Fibroblast of skin of back (primary cell): Measurements from ENCODE around the gene ITGB5.
"Not testable (repeated sequence)": the region's sequence is repeated elsewhere in the genome, so short reads cannot be mapped to it uniquely, and the experiment has no call there.

Experiments
- DNase-seq: peaks from one replicate; pipeline ENCODE4 v3.0.0-alpha.2; 2013

ITGB5 gene

DNA sequence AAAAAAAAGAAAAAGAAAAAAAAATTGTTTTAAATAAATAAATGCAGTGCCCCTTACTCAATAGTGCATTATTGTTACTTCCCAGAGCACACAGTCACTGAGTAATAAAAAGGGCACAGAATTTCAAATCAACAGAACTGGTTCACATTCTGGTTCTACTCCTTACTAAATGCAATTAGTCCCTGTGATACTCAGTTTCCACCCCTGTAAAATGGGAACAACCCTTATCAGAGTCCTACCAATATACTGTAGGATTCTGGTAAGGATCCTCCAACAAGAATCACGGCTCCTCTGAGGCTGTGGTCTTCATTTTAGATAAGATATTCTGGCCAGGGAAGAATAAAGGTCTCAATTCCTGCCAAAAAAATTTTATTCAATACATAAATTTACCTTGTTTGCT lies 50.7 kb downstream of the ITGB5 start:
- DNase-seq: no peak

DNA sequence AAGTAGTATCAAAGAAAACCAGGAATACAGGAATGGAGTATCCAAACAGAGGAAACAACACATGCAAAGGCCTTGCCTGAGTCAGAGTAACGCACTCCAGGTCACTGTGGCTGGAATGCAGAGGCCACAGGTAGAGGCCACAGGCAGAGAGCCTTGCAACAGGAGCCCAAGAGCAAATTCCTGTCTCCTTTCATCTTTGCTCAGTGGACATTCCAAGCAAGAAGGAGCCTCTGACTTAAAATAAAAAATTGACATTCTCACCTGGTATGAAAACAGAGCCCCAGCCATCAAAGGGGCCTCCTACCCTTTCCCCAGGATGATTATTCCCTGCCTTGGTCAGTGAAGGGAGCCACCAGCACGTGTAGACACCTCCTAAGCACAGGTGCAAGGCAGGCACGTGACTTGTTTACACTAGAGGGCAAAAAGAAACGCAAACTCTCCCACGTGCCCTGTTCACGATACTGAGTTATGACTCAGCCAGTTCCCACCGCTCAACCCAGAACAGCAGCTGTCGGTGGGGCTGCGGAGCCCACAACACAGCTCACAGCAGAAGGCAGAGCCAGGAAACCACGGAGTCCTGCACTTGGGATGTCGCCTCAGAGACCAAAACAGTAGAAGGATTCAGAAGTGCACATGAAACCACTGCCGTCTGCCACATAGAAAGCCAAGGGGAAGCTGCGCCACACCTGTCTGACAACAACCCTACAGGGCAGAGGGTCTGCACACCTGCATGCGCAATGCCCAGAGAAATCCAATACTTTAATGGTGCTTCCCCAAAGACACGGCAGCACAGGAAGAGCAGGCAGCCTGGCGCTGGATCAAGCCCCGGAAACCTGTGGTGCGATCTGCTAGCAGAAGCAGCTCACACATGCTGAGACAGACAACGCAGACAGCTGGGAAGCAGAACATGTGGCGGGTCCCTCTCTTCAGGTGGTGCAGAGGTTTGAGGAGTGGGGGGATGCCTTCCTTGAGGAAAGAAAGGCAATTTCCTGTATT lies 52.1 kb downstream of the ITGB5 start:
- DNase-seq: peak; percentile 71

DNA sequence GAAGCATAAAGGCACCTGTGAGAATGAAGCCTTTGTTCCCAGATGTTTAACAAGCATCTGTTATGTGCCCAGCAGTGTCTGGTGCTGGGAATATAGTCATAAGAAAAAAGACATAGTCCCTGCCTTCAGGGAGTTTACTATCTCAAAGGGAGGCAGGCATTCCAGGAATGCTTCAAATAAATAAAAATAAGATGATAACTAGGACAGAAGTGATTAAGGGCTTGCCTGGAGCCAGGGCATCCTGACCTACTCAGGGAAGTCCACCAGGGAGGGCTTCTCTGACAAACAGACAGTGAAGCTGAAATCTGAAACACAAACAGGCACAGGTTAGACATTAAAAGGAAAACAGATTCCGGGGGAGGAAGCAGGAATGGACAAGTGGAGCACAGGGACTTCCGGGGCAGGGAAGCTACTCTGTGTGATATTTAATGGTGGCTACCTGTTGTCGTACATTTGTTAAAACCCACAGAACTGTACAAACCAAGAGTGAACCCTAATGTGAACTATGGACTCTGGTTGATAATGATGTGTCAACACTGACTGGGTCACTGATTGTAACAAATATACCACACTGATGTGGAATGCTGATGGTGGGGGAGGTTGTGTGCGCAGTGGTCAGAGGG lies 53.3 kb downstream of the ITGB5 start:
- DNase-seq: no peak

DNA sequence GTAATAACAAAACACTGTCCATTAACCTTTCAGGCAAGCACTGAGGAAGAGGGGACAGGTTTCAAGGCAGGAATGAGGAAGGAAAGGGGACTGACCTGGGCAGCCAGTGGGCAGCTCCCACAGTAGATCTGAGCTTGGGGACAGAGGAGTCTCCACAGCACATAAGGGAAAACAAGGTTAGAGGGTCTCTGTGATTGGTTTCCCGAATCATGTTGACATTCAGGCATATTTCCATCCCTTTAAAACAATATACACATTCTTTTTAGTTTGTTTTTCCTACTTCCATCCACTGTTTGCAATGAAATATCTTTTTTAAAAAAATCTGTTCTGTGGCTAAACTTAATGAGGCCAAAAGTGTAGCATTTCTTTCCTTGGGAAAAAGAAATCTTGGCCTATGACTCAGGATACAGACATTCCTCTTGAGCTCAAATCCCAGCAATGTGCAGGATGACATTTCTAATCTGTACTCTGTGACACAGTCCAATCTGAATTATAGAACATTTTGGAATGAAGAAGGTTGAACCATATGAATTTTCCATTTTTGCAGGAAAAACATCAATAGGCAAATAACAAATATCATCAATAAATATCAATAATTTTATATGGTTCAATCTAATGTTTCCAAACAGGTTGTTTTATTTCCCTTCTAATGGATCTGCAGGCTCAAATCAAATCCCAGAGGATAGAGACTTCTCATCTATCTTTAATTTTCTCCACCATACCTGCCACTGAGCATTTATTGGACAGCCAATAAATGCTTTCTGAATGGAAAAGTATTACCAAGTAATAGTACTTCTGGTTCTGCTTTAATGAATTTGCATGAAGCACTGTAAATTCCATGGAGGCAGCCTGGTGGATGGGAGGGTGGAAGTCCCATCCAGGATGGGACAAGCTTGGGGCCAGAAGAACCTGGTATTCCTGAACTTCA lies 54.1 kb downstream of the ITGB5 start:
- DNase-seq: peak; percentile 96

DNA sequence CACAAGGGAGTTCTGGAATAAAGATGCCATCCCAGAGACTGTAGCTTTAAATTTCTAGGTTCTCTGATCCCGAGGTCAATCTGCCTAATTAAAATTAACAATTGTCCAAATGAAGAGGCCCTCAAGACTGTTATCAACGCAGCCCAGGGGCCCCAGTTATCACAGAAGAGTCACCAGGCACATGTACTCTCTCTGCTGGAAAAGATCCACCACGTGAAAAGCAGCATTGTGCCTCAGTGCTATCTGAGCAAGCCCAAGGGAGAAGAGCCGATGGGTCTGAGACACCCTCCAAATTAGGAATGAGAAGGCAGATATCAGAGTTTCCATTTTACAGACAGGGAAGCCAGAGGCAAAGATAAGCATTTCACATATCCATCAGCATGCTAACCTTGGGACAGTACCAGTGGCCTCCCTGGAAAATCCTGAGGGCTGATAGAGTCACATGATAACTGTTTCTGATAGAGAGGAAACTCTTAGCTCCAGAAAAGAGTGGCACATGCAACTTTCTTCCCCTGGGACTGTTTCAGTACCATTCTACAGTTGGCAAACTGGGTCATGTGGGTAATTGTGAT lies 55.5 kb downstream of the ITGB5 start:
- no peak for DNase-seq

DNA sequence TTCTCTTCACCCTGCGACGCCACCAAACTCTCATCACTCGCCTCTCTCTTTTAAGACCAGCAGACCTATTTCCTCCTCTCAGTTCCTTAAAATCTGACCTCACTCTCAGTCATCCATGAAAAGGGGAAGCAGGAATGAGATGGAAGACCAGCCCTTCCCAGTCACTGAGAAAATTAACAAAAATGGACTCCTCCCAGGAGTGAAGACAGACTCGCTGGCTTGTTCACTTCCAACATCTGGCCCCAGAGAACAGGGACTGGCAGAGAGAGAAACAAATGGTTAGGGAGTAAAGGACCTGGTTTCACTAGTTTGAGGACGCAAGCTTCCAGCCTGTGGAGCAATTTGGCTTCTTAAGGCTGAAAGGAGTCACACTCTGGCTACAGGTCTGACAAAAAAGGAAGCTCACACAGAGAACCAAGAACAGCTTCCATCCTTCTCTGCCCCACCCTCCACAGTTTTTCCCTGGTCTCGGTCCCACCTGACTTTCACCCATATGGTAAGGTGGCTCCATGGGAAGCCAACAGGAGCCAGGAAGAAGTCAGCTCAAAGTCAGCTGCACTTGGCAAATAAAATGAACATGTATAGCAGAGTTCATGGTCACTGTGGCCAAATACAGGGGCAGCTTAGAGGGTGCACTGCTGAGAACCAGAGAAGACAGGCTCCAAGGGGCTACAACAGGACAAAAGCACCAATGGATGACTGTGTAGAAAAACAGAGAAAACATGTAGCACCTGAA lies 57.2 kb downstream of the ITGB5 start:
- no peak for DNase-seq

DNA sequence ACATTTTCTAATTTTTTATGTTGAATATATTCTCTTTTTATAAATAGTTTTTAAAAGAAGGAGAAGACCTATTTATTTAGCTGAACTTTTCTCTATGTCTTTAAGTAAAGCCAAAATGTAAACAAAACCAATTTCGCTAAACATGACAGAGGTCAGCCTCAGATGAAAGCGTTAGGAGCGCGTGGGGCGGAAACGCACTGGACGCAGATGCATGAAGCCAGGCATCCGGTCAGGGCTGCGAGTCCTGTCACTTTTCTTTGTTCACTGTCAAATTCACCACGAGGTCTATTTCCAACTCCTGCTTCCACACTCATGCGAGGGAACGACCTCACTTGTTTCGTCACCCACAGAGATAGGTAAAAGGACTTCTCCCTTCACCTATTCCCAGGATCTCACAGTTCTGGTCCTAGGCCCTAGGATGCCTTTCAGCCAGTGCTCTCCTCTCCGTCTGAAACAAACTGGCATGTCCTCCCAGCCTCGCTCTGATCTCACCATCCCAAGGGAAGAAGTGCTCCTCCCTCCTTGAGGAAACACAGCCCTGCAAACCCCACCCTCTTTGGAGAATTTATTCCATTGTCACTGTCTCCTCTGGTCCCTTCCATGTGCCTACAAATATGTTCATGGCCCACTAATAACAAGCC lies 57.9 kb downstream of the ITGB5 start:
- DNase-seq: peak; percentile 72

DNA sequence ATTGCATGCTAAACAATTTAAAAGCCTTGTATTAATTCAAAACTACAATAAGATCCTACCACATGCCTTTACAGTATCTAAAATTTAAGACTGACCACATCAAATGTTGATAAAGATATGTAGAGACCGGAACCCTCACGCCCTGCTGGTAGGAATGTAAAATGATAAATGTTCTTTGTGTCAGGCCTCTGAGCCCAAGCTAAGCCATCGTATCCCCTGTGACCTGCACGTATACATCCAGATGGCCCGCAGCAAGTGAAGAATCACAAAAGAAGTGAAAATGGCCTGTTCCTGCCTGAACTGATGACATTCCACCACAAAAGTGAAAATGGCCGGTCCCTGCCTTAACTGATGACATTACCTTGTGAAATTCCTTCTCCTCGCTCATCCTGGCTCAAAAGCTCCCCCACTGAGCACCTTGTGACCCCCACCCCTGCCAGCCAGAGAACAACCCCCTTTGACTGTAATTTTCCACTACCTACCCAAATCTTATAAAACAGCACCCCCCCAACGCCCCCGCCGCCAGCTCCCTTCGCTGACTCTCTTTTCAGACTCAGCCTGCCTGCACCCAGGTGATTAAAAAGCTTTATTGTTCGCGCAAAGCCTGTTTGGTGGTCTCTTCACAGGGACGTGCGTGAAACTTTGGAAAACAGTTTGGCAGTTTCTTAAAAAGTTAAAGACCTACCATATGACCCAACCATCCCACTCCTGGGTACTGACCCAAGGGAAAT lies 59.5 kb downstream of the ITGB5 start:
- DNase-seq: not testable (repeated sequence)

DNA sequence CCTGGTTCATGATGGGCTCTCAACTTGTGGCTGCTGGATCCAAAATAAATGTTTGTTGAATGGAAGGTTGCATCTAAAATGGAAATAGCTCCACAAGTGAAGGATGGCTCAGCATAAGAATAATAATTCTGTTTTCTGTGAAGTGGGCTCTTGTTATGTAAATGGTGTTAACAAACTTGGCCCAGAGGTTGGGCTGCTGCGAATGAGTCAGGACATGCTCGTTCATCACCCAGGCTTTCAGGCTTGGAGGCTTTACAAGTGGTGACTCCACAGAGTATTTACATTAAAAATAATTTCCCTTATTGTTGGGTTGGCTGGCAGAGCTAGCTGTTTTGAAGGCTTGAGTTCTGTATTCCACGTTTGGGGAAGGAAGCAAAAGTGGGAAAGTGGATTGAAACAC lies 60.5 kb downstream of the ITGB5 start:
- peak; percentile 87 for DNase-seq

DNA sequence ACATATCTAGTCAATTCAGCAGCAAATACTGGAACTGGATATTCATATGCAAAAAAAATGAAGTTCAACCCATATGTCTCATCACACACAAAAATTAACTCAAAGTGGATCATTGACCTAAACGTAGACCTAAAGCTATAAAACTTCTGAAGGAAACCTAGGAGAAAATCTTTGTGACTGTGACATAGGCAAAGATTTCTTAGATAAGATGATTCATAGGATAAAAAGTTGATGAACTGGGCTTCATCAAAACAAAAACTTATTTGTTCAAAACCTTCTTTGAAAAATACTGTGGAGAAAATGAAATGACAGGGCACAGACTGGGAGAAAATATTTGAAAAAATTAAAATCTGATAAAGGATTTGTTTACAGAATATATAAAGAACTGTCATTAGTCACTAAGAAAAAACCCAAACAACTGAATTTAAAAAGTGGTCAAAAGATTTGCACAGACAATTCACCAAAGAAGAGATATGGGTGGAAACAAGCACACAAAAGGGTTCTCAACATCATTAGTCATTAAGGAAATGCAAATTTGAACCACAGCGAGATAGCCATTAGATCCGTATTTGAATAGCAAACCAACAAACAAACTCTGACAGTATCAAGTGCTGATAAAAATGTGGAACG lies 62.8 kb downstream of the ITGB5 start:
- peak; percentile 39 for DNase-seq

DNA sequence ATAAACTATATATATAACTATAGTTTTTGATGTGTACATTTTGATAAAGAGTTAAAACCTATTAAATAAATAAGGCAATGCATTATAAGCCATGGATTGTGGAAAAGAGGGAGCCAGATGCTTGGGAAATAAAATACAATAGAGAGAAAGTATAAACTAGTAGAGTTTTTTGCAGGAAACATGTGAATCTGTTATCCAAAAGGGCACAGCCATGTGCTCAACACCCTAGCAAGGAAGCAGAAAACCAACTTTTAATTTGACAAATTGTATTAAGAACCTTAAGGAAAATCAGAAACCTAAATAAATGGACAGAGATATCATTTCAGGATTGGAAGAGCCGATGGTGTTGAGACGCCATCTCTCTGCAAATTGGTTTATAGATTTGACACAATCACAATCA lies 63.5 kb downstream of the ITGB5 start:
- no peak for DNase-seq

DNA sequence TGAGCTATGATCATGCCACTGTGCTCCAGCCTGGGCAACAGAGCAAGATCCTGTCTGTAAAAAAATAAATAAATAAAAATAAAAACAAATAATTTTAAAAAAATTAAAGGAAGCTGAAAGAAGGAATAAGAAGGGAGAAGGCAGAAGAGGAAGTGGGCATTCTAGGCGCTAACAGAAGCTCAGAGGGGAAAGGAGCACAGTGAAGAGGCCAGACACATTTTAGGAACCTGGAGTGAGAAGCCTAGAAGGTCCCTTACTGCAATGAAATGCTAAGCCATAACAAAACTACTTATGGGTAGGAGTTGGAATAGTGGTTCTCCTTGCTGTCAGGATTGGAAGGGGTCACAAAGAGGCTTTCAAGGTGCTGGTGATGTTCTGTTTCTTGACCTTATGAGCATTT lies 64.0 kb downstream of the ITGB5 start:
- DNase-seq: no peak

DNA sequence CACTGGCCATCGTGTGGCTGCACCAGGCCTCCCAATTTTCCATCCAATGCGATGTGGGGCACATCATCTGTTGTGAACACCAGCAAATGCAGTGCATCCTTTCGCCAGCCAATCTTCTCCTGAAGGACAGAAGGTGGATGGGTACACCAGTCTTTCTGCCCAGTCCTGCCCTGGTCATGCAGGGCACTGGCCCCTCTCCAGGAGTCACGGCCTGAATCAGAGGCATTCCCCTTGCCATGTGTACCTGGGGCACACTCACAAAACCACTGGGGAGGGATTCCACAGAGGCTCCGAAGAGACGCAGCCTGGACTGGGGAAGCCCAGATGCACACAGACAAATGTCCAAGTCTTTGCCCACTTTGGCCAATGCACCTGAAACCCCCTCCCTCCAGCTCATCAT lies 65.8 kb downstream of the ITGB5 start:
- DNase-seq: no peak

DNA sequence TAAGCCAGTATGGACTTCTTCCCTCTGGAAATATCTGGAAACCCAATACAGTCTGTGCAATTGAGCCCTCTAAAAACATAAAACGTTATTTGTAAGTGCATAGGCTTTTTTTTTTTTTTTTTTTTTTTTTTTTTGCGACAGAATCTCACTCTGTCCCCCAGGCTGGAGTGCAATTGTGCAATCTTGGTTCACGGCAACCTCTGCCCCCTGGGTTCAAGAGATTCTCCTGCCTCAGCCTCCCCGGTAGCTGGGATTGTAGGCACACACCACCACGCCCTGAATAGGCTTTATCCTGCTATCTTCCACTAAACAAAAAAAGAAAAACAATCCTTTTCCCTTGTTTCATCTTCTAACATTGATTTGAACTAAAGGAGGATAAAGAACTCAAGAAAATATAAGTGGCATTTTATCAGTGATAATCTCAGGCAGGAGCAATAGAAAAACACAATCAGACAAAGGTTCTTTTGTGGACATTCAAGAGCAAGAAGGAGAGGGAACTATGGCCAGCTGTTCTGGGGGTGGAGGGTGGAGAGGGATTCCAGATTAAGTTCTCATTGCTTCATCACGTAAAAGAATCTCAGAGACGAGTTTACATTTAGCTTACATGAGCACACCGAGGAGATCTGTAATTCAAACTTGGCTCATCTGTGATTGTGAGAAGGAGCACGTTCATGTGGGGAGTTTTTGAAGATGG lies 68.6 kb downstream of the ITGB5 start:
- no peak for DNase-seq

DNA sequence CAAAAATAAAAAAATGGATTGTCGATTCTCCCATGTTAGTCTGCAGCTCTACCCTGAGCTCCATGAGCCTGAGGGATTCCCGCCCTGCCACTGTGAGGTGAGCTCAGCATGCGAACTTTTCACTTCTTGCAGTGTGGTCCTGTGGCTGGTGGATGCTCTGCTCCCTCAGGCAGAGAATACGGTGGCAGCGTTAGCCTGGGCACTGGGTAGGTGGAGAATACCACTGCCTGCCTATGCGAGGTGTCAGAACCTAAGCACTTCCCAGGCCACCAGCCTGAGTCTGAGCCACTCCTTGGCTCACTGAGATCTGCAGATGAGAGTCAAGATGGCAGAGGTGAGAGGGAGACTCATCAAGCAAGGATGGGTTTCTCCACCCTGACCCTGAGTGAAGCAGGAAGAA lies 70.1 kb downstream of the ITGB5 start:
- DNase-seq: no peak

DNA sequence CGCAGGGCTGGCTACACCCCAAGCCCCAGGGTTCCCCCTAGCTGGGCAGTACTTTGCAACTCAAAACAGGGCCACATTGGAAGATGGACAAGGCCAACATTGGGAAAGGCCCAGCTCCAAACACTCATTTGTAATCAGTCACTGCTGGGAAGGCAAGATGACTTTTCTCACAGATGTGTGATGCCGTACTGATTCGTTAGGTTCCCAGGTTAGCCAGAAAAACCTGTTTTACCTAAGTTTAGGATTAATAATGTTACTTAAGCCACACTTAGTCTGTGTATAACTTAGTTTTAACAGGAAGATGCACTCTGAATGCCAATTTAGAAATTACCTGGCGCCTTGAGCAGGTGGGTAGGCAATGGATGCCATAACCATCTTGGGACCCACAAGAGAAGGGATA lies 71.0 kb downstream of the ITGB5 start:
- DNase-seq: no peak

DNA sequence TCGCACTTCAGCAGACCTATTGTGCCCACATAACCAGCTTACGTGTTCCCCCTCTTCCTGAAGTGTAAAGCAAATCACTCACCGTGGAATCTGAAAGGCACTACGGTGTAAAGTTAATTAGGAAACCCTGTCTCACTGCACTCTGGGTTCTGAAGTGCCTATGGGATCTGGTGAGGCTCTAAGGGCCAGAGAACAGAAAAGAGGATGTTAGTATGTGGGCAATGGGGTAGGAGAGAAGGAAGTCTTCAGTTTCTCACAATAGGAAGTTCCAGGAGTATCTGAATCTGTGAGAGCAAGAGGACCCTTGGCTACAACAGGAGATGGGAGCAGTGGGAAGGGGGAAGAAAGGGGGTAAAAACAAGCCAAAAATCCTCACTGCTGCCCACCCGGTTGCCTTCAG lies 71.4 kb downstream of the ITGB5 start:
- no peak for DNase-seq

DNA sequence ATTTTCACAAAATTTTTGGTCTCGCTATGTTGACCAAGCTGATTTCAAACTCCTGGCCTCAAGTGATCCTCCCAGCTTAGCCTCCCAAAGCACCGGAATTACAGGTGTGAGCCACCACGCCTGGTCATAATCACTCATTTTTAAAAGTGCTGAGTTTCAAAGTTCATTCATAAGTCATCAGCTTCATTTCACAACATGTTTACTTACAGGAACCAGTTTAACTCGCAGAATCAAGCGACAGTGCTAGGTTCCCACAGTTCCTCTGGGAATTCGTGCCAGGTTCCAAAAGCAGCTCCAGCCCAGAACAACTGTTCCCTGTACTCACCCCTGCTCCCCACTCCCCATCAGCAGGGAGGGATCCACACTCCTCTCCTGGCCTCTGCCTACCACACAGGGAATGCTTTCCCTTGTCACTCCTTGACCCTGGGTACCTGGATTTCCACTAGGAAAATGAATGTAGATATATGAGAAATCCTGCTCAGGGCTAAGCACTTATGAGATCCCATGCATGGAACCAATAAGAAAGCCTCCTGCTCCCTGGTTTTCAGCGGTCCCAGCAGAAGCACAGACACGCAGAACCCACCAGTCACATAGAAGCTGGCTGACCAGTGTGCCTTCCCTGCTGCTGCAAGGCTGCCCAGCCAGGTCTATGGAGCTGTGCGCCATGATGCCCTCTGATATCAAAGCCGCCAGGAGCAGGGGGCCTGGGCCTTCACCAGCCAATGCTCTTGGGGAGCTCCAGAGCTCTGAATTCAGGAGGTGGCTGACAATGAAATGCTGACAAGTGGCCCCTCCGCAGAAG lies 72.3 kb downstream of the ITGB5 start:
- no peak for DNase-seq

DNA sequence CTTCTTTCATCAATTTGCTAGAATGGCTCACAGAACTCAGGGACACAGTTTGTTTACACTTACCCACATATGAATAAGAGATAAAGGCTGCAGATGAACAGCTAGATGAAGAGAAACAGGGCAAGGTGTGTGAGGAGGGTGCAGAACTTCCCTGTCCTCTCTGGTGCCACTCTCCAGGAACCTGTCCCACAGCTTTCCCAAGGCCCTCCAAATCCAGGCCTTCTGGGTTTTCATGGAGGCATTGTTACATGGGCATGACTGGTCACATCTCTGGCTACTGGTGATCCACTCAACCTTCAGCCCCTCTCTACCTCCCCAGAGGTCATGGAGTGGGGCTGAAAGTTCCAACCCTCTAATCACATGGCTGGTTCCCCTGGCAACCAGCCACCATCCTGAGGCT lies 73.6 kb downstream of the ITGB5 start:
- DNase-seq: no peak
